ENCODE results near the gene NRBP1.

Gene NRBP1

GRCh38 chr2:27489498-27490397 lies 61.3 kb downstream of the NRBP1 start, which contains the start of gene IFT172:
IFT172 (minus strand) TSS chr2:27489743; CDS start chr2:27489653, 90 bp downstream.
- peak; percentile 95 to 99 (median 96) for DNase-seq (ENCODE audit: low read depth in 3 of 3, low spot score in 1 of 3)

Measured in stimulated activated CD4-positive, alpha-beta T cell treated with anti-CD3 and anti-CD28 coated beads, TNF-alpha, amount 100 ng/mL, for 1 hour (primary cell).